ENCODE data around the gene DLL3. TPM values are rescaled to one million over a fixed set of nuclear protein-coding genes. Genes with fewer than 3 reads are reported as not detected.

DLL3 gene
- total RNA-seq, 1 donor from 2014 or later: 2.9 TPM

DNA sequence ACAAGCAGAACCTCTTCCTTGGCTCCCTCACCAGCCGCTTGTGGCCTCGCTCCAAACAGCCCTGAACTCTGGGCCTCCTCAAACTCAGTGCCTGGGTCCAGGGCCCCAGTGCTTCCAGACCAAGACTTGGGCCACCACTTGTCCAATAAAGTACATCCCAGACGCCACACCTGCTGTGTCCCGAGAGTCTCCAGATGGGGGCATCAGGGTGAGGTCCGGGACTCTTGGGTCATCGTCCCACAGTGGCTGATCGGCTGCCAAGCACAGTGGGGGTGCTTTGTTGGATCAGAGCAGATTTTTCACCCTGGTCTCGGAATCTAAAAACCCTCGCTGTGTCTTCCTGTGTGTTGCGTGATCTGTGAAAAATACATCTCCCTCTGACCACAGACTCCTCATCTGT, 9.0 kb upstream of the DLL3 start:
- no peak for DNase-seq (ENCODE audit: low read depth)
- TF ChIP-seq, protein P1, sequence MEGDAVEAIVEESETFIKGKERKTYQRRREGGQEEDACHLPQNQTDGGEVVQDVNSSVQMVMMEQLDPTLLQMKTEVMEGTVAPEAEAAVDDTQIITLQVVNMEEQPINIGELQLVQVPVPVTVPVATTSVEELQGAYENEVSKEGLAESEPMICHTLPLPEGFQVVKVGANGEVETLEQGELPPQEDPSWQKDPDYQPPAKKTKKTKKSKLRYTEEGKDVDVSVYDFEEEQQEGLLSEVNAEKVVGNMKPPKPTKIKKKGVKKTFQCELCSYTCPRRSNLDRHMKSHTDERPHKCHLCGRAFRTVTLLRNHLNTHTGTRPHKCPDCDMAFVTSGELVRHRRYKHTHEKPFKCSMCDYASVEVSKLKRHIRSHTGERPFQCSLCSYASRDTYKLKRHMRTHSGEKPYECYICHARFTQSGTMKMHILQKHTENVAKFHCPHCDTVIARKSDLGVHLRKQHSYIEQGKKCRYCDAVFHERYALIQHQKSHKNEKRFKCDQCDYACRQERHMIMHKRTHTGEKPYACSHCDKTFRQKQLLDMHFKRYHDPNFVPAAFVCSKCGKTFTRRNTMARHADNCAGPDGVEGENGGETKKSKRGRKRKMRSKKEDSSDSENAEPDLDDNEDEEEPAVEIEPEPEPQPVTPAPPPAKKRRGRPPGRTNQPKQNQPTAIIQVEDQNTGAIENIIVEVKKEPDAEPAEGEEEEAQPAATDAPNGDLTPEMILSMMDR (conservative IDR thresholded peaks at IDR 0.05; ENCODE audit: low read depth, low read length): no peak
- H3K4me3 ChIP-seq (ENCODE audit: low read depth, low read length): no peak overlapping the region

DNA sequence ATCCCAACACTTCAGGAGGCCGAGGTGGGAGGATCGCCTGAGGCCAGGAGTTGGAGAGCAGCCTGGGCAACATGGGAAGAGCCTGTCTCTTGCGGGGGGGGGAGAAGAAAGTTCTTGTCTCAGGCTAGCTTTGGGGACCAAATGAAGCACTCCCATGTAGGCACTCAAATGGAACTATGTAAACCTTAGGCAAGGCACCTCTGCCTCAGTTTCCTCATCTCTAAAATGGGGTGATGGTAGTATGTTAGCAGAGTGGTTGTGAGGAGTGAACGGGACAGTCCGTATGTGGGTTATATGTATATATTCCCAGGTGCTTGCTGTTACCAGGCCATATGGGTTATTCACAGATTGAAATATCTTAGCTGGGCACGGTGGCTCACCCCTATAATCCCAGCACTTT, 6.5 kb upstream of the DLL3 start:
- TF ChIP-seq, protein P1 (conservative IDR thresholded peaks at IDR 0.05; ENCODE audit: low read depth, low read length): no peak
- DNase-seq (ENCODE audit: low read depth): no peak
- no peak overlapping the region for H3K4me3 ChIP-seq (ENCODE audit: low read depth, low read length)

DNA sequence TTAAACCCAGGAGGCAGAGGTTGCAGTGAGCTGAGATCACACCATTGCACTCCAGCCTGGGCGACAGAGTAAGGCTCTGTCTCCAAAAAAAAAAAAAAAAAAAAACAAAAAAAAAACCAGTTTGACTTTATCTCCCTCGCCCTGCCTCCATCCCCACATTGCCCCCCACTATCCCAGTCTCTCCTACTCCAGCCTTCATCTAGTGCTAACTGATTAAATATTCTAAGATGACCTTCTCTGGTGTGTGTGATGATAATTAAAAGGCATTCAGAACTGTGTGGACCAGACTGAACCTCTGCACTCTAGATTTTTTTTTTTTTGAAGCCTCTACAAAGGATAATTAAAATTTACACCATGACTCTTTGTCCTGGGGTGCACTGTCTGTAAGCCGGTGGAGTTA, 6.0 kb upstream of the DLL3 start:
- TF ChIP-seq, protein P1 (conservative IDR thresholded peaks at IDR 0.05; ENCODE audit: low read depth, low read length): no peak
- no peak overlapping the region for H3K4me3 ChIP-seq (ENCODE audit: low read depth, low read length)
- no peak for DNase-seq (ENCODE audit: low read depth)

DNA sequence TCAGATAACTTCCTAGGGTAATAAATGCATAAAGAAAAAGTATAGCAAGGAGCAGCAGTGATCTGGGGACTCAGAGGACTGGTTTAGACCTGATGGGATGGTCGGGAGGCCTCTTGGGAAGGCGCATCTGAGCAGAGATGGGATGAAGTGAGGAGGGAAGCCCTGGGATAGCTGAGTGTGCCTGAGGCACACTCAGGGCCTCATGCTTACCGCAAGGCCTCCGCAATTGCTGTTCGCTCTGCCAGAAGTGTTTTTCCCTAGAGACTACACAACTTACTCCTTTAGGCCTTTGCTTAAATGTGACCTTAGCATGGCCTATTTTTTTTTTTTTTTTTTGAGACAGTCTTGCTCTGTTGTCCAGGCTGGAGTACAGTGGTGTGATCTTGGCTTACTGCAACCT, 4.1 kb upstream of the DLL3 start:
- TF ChIP-seq, protein P1 (conservative IDR thresholded peaks at IDR 0.05; ENCODE audit: low read depth, low read length): no peak
- no peak for DNase-seq (ENCODE audit: low read depth)
- no peak overlapping the region for H3K4me3 ChIP-seq (ENCODE audit: low read depth, low read length)

DNA sequence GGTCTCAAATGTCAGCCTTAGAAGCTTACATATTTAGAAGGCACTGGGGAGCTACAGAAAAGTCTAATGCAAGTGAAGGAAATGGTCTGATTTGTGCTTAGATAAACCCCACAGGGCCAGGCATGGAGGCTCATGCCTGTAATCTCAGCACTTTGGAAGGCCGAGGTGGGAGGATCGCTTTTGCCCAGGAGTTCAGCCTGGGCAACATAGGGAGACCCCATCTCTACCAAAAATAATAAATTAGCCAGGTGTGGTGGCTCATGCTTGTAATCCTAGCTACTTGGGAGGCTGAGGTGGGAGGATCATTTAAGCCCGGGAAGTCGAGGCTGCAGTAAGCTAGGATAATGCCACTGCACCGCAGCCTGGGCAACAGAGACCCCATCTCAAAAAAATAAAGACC, 2.7 kb upstream of the DLL3 start:
- H3K4me3 ChIP-seq (ENCODE audit: low read depth, low read length): no peak overlapping the region
- TF ChIP-seq, protein P1 (conservative IDR thresholded peaks at IDR 0.05; ENCODE audit: low read depth, low read length): no peak
- no peak for DNase-seq (ENCODE audit: low read depth)

DNA sequence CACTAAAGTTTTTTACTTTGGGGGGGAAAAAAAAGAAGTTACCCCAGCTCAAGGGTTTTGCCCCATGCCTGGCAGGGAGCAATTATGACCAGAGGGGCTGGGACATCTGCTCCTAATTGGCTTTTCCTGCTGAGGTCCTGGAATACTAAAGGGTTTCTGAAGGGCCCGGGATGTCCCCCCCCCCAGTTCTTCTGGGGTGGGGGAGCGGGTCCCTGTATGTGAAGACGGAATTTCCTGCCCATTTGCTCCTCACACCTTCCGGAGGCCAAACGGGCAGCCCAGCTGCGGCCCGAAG, 1.1 kb upstream of the DLL3 start:
- TF ChIP-seq, protein P1 (conservative IDR thresholded peaks at IDR 0.05; ENCODE audit: low read depth, low read length): no peak
- no peak overlapping the region for H3K4me3 ChIP-seq (ENCODE audit: low read depth, low read length)
- DNase-seq (ENCODE audit: low read depth): no peak

DNA sequence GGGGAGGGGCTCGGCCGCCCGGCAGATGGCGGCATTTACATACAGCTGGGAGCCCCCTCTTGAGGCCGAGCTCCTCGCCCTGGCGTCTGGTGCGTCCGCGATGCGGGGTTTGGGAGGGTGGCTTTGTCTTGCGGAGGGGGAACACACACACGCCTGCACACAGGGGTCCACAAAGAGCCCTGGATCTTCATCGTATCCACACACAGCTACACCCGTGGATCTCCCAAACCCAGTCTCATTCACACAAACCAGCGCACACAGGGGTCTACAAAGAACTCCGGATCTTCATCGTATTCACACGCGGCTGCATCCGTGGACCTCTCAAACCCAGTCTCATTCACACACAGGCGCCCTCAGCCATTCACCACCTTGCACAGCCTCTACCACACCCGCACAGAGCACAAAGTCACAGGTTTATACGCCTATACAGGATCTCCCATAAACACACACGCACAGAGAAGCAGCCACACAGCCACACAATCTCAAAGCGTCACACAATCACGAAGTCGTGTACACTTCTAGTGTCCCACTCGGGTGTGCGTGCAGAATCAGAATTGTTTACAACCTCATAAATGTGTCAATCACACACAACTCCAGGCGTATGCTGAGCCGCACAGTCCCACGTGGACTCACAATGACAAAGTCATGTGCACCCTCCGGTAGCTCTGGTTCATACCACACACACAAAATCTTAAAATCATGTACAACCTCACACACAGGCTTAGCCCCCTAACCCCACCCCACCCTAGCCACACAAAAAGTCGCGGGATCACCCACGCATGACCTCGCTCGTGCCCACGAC, 550 bp upstream of the DLL3 start:
- TF ChIP-seq, protein P1 (conservative IDR thresholded peaks at IDR 0.05; ENCODE audit: low read depth, low read length): peak; percentile 23
- no peak for DNase-seq (ENCODE audit: low read depth)
- H3K4me3 ChIP-seq (ENCODE audit: low read depth, low read length): peak overlapping the region; percentile 12

All from epithelial cell of proximal tubule (primary cell).